IMR-90 (cell line): ENCODE results near the gene COX8C. TPM values are rescaled to one million over a fixed set of nuclear protein-coding genes. Genes with fewer than 3 reads are reported as not detected.

Experiments used
- ATAC-seq: fragments of 200-7000 bp; cut with Tn5 transposase; 2 replicates; pipeline ENCODE4 v1.9.1; 2020; ENCODE audit warnings: low read depth, mild to moderate bottlenecking, moderate library complexity
- BruUV-seq: library from RNA; stranded (reverse); fragments of 400-500 nt; replicated peaks from 2 replicates; lab custom pipeline; 2021; lab: Mats Ljungman, UMichigan
- CTCF ChIA-PET: fragments of 300-600 bp; formaldehyde crosslinking; extraction: SDS; loops from one replicate; lab custom pipeline; 2021; ENCODE audit warnings: antibody characterized with exemption; lab: Yijun Ruan, JAX
- POLR2A ChIA-PET: fragments of 300-600 bp; sonication (Branson Sonifier 250); formaldehyde crosslinking; loops from one replicate; lab custom pipeline; 2022; ENCODE audit warnings: antibody characterized with exemption; ENCODE audit not compliant: unreplicated experiment; lab: Charles Lee
- DNase-seq: peaks from one replicate; pipeline ENCODE4 v3.0.0; 2013
- H2AFZ ChIP-seq: replicated peaks from 2 replicates; pipeline ENCODE3; 2013; ENCODE audit warnings: low read length, mild to moderate bottlenecking; ENCODE audit not compliant: poor library complexity
- H2AK5ac ChIP-seq: 2 replicates; pipeline ENCODE4 v1.6.1; 2013; ENCODE audit warnings: low read depth, low read length, inconsistent platforms
- H2AK9ac ChIP-seq: replicated peaks from 2 replicates; pipeline ENCODE3; 2013; ENCODE audit warnings: mild to moderate bottlenecking, low read depth, low read length, moderate library complexity; ENCODE audit not compliant: poor library complexity
- H2BK120ac ChIP-seq: 2 replicates; pipeline ENCODE4 v1.6.1; 2013; ENCODE audit warnings: low read depth, low read length, inconsistent platforms
- H2BK15ac ChIP-seq: 3 replicates; pipeline ENCODE4 v1.6.1; 2013; ENCODE audit warnings: low read depth, low read length, inconsistent platforms
- H2BK20ac ChIP-seq: 2 replicates; pipeline ENCODE4 v1.6.1; 2013; ENCODE audit warnings: low read depth, mild to moderate bottlenecking, inconsistent platforms, low read length, moderate library complexity
- H2BK5ac ChIP-seq: 2 replicates; pipeline ENCODE4 v1.6.1; 2013; ENCODE audit warnings: mild to moderate bottlenecking, low read depth, low read length, inconsistent platforms; ENCODE audit not compliant: poor library complexity, severe bottlenecking
- H3K14ac ChIP-seq: replicated peaks from 2 replicates; pipeline ENCODE4 v1.6.1; 2013; ENCODE audit warnings: low read depth, low read length, inconsistent platforms
- H3K18ac ChIP-seq: 2 replicates; pipeline ENCODE4 v1.6.1; 2013; ENCODE audit warnings: low read depth, low read length, control low read depth
- H3K23ac ChIP-seq: 2 replicates; pipeline ENCODE4 v1.6.1; 2013; ENCODE audit warnings: low read depth, low read length, inconsistent platforms
- H3K27ac ChIP-seq: 2 replicates; pipeline ENCODE4 v1.5.1; 2013; ENCODE audit warnings: mild to moderate bottlenecking, control low read depth, low read length; ENCODE audit not compliant: insufficient read depth
- H3K27me3 ChIP-seq: 2 replicates; pipeline ENCODE4 v1.6.1; 2013; ENCODE audit warnings: low read length; ENCODE audit not compliant: control insufficient read depth, insufficient read depth
- H3K36me3 ChIP-seq: 2 replicates; pipeline ENCODE4 v1.6.1; 2013; ENCODE audit warnings: low read length, mixed read lengths; ENCODE audit not compliant: control insufficient read depth, insufficient read depth
- H3K4ac ChIP-seq: 2 replicates; pipeline ENCODE4 v1.6.1; 2013; ENCODE audit warnings: low read depth, low read length, inconsistent platforms
- H3K4me1 ChIP-seq: 2 replicates; pipeline ENCODE4 v1.6.1; 2013; ENCODE audit warnings: low read length, mixed read lengths; ENCODE audit not compliant: control insufficient read depth, insufficient read depth
- H3K4me2 ChIP-seq: 2 replicates; pipeline ENCODE4 v1.6.1; 2013; ENCODE audit warnings: low read depth, mild to moderate bottlenecking, control low read depth, low read length, moderate library complexity
- H3K4me3 ChIP-seq: 2 replicates; pipeline ENCODE4 v1.5.1; 2013; ENCODE audit warnings: low read depth, mild to moderate bottlenecking, control low read depth, low read length, moderate library complexity; ENCODE audit not compliant: insufficient read depth
- H3K56ac ChIP-seq: 2 replicates; pipeline ENCODE4 v1.6.1; 2013; ENCODE audit warnings: low read length, inconsistent platforms; ENCODE audit not compliant: insufficient read depth; ENCODE audit errors: extremely low read depth
- H3K79me1 ChIP-seq, 2 experiments: 2 replicates each; pipeline ENCODE4 v1.6.1; 2013; ENCODE audit warnings: low read length in 2 of 2, inconsistent platforms in 1 of 2, low read depth in 1 of 2
- H3K9ac ChIP-seq: 2 replicates; pipeline ENCODE4 v1.6.1; 2013; ENCODE audit warnings: low read depth, low read length, control low read depth
- H3K9me1 ChIP-seq: 2 replicates; pipeline ENCODE4 v1.6.1; 2013; ENCODE audit warnings: low read length, inconsistent platforms; ENCODE audit not compliant: insufficient read depth
- H3K9me3 ChIP-seq: 2 replicates; pipeline ENCODE4 v1.6.1; 2013; ENCODE audit warnings: low read length; ENCODE audit not compliant: control insufficient read depth, insufficient read depth
- H4K20me1 ChIP-seq: 2 replicates; pipeline ENCODE4 v1.6.1; 2013; ENCODE audit warnings: low read length, inconsistent platforms; ENCODE audit not compliant: insufficient read depth
- H4K5ac ChIP-seq: 2 replicates; pipeline ENCODE4 v1.6.1; 2013; ENCODE audit warnings: mild to moderate bottlenecking, low read depth, low read length, control low read depth
- H4K8ac ChIP-seq, 2 experiments: 2 replicates each; pipeline ENCODE4 v1.6.1; 2013; ENCODE audit warnings: low read depth in 2 of 2, low read length in 2 of 2, control low read depth in 1 of 2, inconsistent platforms in 1 of 2
- H4K91ac ChIP-seq: 2 replicates; pipeline ENCODE4 v1.6.1; 2013; ENCODE audit warnings: low read depth, low read length, inconsistent platforms; ENCODE audit not compliant: insufficient read depth
- BHLHE40 ChIP-seq: fragments of 150-350 bp; IDR thresholded peaks from 2 replicates; pipeline ENCODE4 v1.6.1; 2016; ENCODE audit warnings: mild to moderate bottlenecking, low read depth, low read length
- CHD1 ChIP-seq: IDR thresholded peaks from 2 replicates; pipeline ENCODE4 v1.6.1; 2012; ENCODE audit warnings: low read depth, low read length, improper control_type of control experiment
- MAFK ChIP-seq: IDR thresholded peaks from 2 replicates; pipeline ENCODE4 v1.6.1; 2012; ENCODE audit warnings: low read depth, low read length, improper control_type of control experiment
- MAZ ChIP-seq: IDR thresholded peaks from 2 replicates; pipeline ENCODE4 v1.6.1; 2012; ENCODE audit warnings: low read depth, mild to moderate bottlenecking, low read length, improper control_type of control experiment, moderate library complexity, borderline replicate concordance
- MXI1 ChIP-seq: IDR thresholded peaks from 2 replicates; pipeline ENCODE4 v1.6.1; 2012; ENCODE audit warnings: low read depth, mild to moderate bottlenecking, low read length, moderate library complexity, borderline replicate concordance
- NFE2L2 ChIP-seq: fragments of 150-350 bp; IDR thresholded peaks from 2 replicates; pipeline ENCODE4 v1.6.1; 2016; ENCODE audit warnings: low read depth, mild to moderate bottlenecking, low read length
- RAD21 ChIP-seq: IDR thresholded peaks from 2 replicates; pipeline ENCODE4 v1.6.1; 2012; ENCODE audit warnings: low read length, improper control_type of control experiment
- SMC3 ChIP-seq: fragments of 150-350 bp; IDR thresholded peaks from 2 replicates; pipeline ENCODE4 v1.6.1; 2016; ENCODE audit warnings: low read depth, mild to moderate bottlenecking, antibody characterized with exemption, low read length, moderate library complexity
- WGBS, 2 experiments: methylation state at CpG; one replicate each; pipeline versions ENCODE4 v1.1.5 to v1.1.7; 2013; ENCODE audit warnings: missing lambda C conversion rate in 2 of 2; ENCODE audit not compliant: insufficient read length in 1 of 2; ENCODE audit errors: extremely low coverage in 2 of 2; 5-methylcytosine and 5-hydroxymethylcytosine counted together
- dilution Hi-C: fragments of 300-500 bp; cut with HindIII; formaldehyde crosslinking; loops from one replicate; pipeline ENCODE4 v1.14.3; 2018; ENCODE audit warnings: low sequenced_read_pairs; ENCODE audit not compliant: unreplicated experiment
- in situ Hi-C: fragments of 300-500 bp; cut with MboI; formaldehyde crosslinking; loops from 3 replicates; pipeline ENCODE4 v1.14.3; 2019; ENCODE audit warnings: low sequenced_read_pairs, inconsistent platforms, mixed read lengths
- intact Hi-C: fragments of 100-400 bp; cut with micrococcal nuclease; formaldehyde crosslinking; loops from 2 replicates; pipeline ENCODE4 v1.10.0; 2022
- polyA plus RNA-seq, 3 experiments: library from polyadenylated mRNA; depleted of rRNA; stranded (reverse); fragments of >200 nt; gene quantifications; 2 replicates each; pipeline ENCODE4 v1.2.3, GENCODE V29; 2012; ENCODE audit warnings: low replicate concordance in 1 of 3
- total RNA-seq: library from RNA; depleted of rRNA; stranded (reverse); fragments of >200 nt; gene quantifications from 2 replicates; pipeline ENCODE4 v1.2.3, GENCODE V29; 2012
- TF ChIP-seq, protein P1 (sequence below): fragments of 150-350 bp; IDR thresholded peaks from 2 replicates; pipeline ENCODE4 v1.6.1; 2016; ENCODE audit warnings: low read depth, mild to moderate bottlenecking, low read length, moderate library complexity, borderline replicate concordance

COX8C gene
- total and polyA plus RNA-seq, 2 of the 4 experiments (the other 2 are of a cell fraction), result not detected

DNA sequence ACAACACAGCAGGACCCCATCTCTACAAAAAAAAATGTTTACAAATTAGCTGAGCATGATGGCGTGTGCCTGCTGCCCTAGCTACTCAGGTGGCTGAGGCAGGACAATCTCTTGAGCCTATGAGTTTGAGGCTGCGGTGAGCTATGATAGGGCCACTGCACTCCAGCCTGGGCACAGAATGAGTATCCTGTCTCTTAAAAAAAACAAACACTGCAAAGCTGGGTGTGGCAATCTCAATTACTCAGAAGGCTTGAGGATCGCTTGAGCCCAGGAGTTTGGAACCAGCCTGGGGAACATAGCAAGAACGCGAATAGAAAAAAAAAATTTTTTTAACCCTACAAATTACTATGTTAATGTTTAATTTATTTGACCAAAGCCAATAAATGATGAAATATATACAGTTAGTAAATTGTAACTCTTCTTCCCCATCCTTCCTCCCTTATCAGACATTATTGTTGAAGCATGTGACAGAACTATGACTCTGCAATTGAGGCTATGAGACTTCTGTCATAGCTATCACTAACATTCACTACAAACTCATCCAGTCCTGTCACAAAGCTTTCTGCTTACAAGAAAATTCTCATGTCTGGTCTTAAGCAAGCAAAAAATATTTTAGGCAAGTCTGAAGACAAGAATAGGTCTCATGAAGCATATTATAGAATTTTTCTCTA lies 23.9 kb upstream of the COX8C start:
- Histone ChIP-seq H3K79me1 (peaks cover 10 to 55% of the 10 kb centered on the region in 2 experiments; a peak in 3 of 4 replicates), H3K4me3 (no peak overlapping the region), H3K27me3 (no peaks in the 10 kb centered on the region), H3K4me1 (peaks cover 8% of the 10 kb centered on the region), H2BK5ac (no peak overlapping the region), H4K8ac (no peak overlapping the region), H2BK120ac (no peak overlapping the region), H4K20me1 (peaks cover 62% of the 10 kb centered on the region), H2BK15ac (no peak overlapping the region), H3K23ac (no peak overlapping the region), H3K9ac (no peak overlapping the region), H3K9me3 (no peaks in the 10 kb centered on the region), H4K91ac (no peak overlapping the region), H3K36me3 (no peaks in the 10 kb centered on the region; the same call in 1 of the 2 replicates), H3K9me1 (peaks cover 9% of the 10 kb centered on the region; the same call in 1 of the 2 replicates), H3K4ac (no peak overlapping the region), H3K14ac (no peak overlapping the region), H2AFZ (no peak overlapping the region), H3K4me2 (no peak overlapping the region), H3K18ac (no peak overlapping the region), H3K56ac (no peak overlapping the region), H2BK20ac (no peak overlapping the region), H3K27ac (no peak overlapping the region), H2AK5ac (no peak overlapping the region), H2AK9ac (no peak overlapping the region), H4K5ac (no peak overlapping the region)
- CTCF ChIA-PET, result no interaction called here
- intact Hi-C loops (no loop called here), in situ Hi-C loops (loop anchor here (25.0 kb wide), 1 partner anchor 1811 kb away; the partner anchor contains the start of gene PPP4R3A), dilution Hi-C loops (no loop called here)
- TF ChIP-seq NFE2L2 (no peak), BHLHE40 (no peak), MXI1 (no peak), CHD1 (no peak), SMC3 (no peak), MAZ (no peak), MAFK (no peak), RAD21 (no peak)
- TF ChIP-seq, protein P1, sequence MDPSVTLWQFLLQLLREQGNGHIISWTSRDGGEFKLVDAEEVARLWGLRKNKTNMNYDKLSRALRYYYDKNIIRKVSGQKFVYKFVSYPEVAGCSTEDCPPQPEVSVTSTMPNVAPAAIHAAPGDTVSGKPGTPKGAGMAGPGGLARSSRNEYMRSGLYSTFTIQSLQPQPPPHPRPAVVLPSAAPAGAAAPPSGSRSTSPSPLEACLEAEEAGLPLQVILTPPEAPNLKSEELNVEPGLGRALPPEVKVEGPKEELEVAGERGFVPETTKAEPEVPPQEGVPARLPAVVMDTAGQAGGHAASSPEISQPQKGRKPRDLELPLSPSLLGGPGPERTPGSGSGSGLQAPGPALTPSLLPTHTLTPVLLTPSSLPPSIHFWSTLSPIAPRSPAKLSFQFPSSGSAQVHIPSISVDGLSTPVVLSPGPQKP, result no peak
- POLR2A ChIA-PET, result no interaction called here
- ATAC-seq, result no peak
- no CpG with 5 or more reads among the region's 5 CpGs for WGBS, 2 experiments
- no TSS peak for BruUV-seq
- DNase-seq, result no peak
